ENCODE data around the gene NOP16. TPM values are rescaled to one million over a fixed set of nuclear protein-coding genes. Genes with fewer than 3 reads are reported as not detected.

The NOP16 gene
- total RNA-seq, 1 experiment from 2014 or later: 31.5 TPM

DNA sequence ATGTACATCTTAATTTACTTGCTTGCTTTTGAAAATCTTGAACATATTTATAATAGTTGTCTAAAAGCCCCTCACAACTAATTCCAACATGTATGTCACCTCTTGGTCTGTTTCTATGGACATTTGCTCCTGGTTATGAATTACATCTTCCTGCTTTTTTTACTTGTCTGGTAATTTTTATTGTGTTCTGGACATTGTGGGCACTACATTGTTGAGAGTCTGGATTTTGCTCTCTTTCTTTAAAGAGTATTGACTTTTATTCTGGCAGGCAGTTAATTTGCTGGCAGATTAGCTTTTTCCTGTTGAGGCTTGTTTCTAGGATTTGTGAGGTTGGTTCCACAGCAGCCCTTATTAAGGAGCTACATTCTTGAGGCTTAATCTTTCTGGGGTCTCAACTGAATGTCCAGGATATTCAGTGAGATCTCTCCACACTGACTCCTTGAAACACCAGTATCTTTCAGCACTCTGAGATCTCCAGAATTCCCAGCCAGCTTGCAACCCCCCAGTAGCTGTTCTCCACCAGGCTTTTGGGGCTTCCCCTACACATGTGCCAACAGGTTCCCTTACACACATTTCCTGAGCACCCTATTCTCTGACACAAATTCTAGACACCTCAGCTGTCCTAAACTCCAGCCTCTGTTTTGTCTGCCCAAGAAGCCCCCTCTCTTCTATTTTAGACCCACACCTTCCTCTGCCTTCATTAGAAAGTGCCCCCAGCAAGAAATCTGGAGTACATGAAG, 54.2 kb downstream of the NOP16 start:
- H3K79me2 ChIP-seq (ENCODE audit: low read depth): no peaks in the 10 kb centered on the region
- no peaks in the 10 kb centered on the region for H3K4me1 ChIP-seq (replicated peaks; ENCODE audit: insufficient read depth)
- H3K27ac ChIP-seq: no peak overlapping the region
- H4K20me1 ChIP-seq (ENCODE audit: insufficient read depth): no peaks in the 10 kb centered on the region
- no peak for DNase-seq
- 0 out of 2 replicates have a peak, but pooled peaks cover 6% of the 10 kb centered on the region for H3F3A ChIP-seq (ENCODE audit: insufficient read depth, low read depth)
- intact Hi-C loops (cut with micrococcal nuclease; ENCODE audit: unreplicated experiment): no loop called here
- no peaks in the 10 kb centered on the region for H3K27me3 ChIP-seq (ENCODE audit: insufficient read depth, low read depth)
- H3K9me2 ChIP-seq (ENCODE audit: insufficient read depth): no peaks in the 10 kb centered on the region
- TF ChIP-seq CTCF (conservative IDR thresholded peaks at IDR 0.05) (no peak), EZH2 (IDR thresholded peaks at IDR 0.05; ENCODE audit: low read depth) (no peak)
- BruUV-seq (replicated peaks): no TSS peak
- H2AFZ ChIP-seq: no peak overlapping the region
- no peak overlapping the region for H3K4me2 ChIP-seq
- H3K4me3 ChIP-seq: no peak overlapping the region
- CTCF ChIA-PET: no interaction called here
- H3K36me3 ChIP-seq (ENCODE audit: low read depth): no peaks in the 10 kb centered on the region
- no peaks in the 10 kb centered on the region for H3K9me3 ChIP-seq (ENCODE audit: insufficient read depth, low read depth)
- POLR2A ChIA-PET (ENCODE audit: unreplicated experiment): no interaction called here

Small RNA genes lying within 50 kb of the gene (microRNA-seq; reads per million reads assigned to microRNA genes)
- not detected for gene MIR1271 (ENCODE audit: borderline number of aligned reads, borderline replicate concordance)

Other genes with a start within 250 kb of the NOP16 start
- gene SIMC1, start 150.2 kb downstream of the NOP16 start, total RNA-seq (2021): 6.5 and 7.3 TPM in 2 replicates
- 115 and 122 TPM in 2 replicates for gene KIAA1191, start 26.8 kb downstream of the NOP16 start, total RNA-seq (2021)
- 0.85 and 1.2 TPM in 2 replicates for gene ARL10, start 23.1 kb downstream of the NOP16 start, total RNA-seq (2021)
- 133 and 149 TPM in 2 replicates for gene HIGD2A, start 153 bp upstream of the NOP16 start, total RNA-seq (2021)
- 123 and 126 TPM in 2 replicates for gene CLTB, start 27.9 kb upstream of the NOP16 start, total RNA-seq (2021)
- 41.2 and 59.7 TPM in 2 replicates for gene FAF2, start 59.8 kb upstream of the NOP16 start, total RNA-seq (2021)
- gene RNF44, start 148.8 kb upstream of the NOP16 start, total RNA-seq (2021): 87.4 and 94.2 TPM in 2 replicates
- gene CDHR2, start 160.7 kb upstream of the NOP16 start, total RNA-seq (2021): not detected in 2 replicates
- 7.2 and 11.0 TPM in 2 replicates for gene GPRIN1, start 221.6 kb upstream of the NOP16 start, total RNA-seq (2021)
- gene SNCB, start 241.9 kb upstream of the NOP16 start, total RNA-seq (2021): not detected in 2 replicates
- gene EIF4E1B, start 242.1 kb upstream of the NOP16 start, total RNA-seq (2021): not detected in 2 replicates